ENCODE measurements around the gene ASB16. TPM values are rescaled to one million over a fixed set of nuclear protein-coding genes. Genes with fewer than 3 reads are reported as not detected.
"Not testable (repeated sequence)": the region's sequence is repeated elsewhere in the genome, so short reads cannot be mapped to it uniquely, and the experiment has no call there.

The ASB16 gene, protein sequence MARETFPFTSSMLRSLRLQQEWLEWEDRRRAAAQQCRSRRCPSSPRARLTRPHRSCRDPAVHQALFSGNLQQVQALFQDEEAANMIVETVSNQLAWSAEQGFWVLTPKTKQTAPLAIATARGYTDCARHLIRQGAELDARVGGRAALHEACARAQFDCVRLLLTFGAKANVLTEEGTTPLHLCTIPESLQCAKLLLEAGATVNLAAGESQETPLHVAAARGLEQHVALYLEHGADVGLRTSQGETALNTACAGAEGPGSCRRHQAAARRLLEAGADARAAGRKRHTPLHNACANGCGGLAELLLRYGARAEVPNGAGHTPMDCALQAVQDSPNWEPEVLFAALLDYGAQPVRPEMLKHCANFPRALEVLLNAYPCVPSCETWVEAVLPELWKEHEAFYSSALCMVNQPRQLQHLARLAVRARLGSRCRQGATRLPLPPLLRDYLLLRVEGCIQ
- total RNA-seq: 1 to 10 TPM in 1 of 2 donors, under 1 TPM in 1; 0.19 to 1.5 TPM
- long read RNA-seq, donor 1, partial matches to known transcripts: 0 of 10 reads
- long read RNA-seq, donor 1, other reads (novel, unspliced or antisense): 10 of 10 reads
- long read RNA-seq, donor 2, partial matches to known transcripts: 0 of 2 reads
- long read RNA-seq, donor 2, other reads (novel, unspliced or antisense): 2 of 2 reads

DNA sequence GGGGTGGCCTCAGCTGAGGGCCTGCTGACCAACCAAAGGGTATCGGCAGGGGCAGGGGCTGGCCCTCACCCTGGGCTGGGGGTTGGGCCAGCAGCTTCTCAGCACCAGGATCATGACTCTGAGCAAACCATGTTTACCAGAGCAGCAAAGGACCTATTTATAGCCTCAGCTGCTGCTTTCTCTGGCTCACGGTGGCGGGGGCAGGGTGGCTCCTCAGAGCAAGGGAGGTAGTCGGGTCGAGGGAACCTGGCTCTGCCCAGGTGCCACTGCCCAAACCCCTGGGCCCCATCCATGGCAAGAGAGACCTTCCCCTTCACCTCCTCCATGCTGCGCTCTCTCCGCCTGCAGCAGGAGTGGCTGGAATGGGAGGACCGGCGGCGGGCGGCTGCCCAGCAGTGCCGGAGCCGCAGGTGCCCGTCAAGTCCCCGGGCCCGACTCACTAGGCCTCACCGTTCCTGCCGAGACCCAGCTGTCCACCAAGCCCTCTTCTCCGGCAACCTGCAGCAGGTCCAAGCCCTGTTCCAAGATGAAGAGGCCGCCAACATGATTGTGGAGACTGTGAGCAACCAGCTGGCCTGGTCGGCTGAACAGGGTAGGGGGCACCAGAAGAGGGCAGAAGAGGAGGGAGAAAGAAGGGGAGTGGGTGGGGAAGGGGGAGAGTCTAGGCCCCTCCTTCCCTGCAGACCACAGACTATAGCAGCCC, at the start of gene ASB16:
ASB16 (plus strand) TSS at position 206 of the 703 bp plus-strand sequence; CDS start at position 292, 86 bp downstream.
- intact Hi-C loops (cut with DNase I): no loop called here
- DNase-seq (ENCODE audit: low spot score): no peak

DNA sequence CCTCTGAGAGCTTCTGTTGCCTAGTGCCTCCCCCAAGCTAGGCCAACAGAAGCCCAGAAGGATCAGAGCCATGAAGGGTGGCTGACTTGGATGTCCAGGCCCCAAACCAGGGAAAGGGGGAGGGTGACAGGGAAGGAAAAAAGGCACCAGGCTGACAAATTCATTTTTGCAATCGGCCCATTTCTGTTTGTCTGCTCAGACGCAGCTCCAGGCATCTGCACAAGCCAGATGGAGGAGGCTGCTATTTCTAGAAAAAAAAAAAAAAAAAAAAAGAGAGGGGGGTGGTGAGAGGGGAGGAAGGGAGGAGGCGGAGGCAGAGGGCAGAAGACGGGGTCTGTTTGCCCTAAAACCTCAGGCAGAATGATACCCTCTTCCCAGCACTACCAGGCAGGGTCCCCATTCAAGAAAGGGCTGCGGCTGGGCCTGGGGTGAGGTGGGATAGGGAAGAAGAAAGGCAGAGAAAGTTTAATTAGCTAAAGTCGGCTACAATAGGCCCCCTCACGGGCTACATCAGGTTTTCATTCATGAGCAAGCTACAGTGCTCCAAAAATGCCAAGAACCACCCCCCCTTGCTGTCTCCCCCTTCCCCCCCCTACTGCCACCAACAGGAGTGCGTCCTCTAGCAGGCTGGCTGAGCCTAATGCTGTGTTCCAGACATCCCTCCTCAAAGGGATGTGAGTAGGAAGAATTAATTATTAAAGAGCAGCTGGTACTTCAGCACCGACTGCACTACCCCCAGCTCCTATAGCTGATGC, 49.5 kb upstream of the ASB16 start:
- DNase-seq (ENCODE audit: low spot score): no peak
- intact Hi-C loops (cut with DNase I): no loop called here

DNA sequence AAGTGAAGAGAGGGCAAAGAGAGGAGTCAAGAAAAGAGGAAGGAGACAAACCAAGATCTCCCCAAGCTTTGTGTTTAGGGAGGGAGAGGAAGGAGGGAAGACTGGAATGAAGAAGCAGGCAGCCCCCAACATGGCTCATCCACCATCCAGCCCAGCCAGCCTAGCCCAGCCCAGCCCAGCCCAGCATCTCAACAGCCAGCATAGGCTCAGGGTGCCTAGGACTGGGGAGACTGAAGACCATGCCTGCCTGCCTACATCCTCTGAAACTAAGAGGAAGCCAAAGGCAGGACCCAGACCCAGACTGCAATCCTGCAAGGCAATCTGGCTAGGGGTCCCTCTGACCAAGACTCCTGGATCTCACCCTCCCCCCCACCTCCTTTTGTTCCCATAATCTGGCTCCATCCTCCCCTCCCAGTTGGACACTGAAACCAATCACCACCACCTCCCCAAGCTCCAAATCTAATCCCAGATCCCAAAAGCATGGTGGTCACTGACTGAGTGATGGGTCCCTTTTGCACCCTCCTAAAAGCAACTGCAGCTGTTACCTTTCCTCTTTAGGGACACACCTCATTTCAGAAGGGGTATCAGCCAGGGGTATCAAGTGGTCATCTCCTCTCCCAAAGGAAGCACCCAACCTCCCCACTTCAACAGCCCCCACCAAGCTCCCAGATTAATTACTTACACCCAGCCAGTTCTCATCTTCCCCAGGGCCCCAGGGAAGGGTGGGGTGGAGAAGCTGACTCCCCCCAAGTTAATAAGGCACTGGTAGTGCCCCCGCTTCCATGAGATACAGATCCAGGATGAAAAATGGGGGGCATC, 48.3 kb upstream of the ASB16 start:
- intact Hi-C loops (cut with DNase I): no loop called here

DNA sequence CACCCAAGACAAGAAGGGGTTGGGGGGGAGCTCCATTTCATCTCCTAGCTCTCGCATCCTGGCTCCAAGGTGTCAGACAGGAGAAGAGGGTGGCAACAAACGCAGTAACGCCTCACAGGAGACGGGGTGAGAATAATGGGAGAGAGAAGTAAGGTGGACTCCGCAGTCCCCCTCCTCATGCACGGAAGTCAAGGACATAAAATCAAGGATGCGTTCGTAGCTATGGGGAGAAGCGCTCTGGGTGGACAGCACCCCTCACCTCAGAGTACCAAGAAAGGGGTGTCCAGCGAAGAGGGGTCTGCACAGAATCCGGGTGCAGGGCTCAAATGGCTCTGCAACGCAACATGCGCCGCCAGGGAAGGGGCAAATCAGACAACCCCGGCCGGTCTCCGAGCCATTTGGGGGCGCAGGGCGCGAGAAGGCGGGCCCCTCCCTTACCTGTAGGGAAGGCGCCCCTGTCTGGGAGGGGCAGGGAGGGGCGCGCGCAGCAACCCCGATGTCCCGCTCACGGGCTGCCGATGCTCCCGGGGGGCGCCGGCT, 47.6 kb upstream of the ASB16 start:
- intact Hi-C loops (cut with DNase I): no loop called here
- no peak for DNase-seq (ENCODE audit: low spot score)

More for the DNA sequence above, 48.3 kb upstream of the ASB16 start:
- no peak for DNase-seq (ENCODE audit: low spot score)

DNA sequence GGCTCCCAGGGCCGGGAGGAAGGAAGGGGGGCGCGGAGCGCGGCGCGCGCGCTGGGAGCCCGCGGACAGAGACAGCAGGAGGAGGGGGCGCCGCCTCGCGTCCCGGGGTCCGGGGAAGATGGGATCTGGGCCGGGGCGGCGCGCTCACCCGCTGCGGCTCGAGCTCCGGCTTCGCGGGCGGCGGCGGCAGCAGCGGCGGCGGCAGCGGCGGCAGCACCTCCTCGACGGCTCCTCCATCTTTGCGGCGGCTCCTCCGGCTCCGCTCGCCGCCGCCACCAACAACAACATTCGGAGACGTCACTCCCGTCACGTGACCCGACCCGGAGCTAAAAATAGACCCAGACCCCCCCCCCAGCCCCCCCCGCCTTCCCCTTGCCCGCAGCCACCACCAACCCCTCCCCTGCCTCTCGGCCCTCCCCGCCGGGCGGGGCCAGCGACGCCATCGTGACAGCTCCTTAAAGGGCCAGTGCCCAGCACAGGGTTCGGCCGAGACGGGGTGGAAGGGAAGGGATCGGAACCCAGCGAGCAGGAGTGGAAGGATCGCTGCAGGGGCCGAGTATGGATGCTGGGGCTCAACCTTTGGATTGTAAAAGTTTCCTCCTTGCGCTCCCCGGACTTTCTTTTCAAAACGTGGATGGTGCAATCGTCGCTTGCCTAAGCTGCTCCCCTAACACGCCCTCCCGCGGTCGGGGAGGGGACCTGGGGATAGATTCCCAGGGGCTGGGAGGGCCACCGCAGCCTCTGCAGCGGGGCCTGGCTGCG, 47.0 kb upstream of the ASB16 start, which contains the start of gene HDAC5:
HDAC5 (minus strand) TSS at position 286 of the 762 bp plus-strand sequence. CDS start 6,126 bp downstream, outside the sequence.
- peak; percentile 98 for DNase-seq (ENCODE audit: low spot score)
- intact Hi-C loops (cut with DNase I): no loop called here

DNA sequence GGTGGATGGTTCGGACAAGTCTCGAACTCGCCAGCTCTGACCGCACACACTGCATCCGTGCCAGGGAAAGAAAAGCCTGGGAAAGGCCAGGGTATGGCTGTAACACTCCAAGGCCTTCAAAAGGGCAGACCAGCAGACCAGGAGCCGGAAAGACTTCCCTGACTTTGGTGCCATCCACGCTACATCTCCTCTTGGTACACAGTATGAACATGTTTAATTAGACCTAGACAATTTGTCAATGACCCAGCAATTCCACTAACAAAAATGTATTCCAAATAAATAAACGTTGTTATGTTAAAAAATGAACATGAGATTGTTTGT, 46.4 kb upstream of the ASB16 start:
- DNase-seq (ENCODE audit: low spot score): no peak
- intact Hi-C loops (cut with DNase I): no loop called here

DNA sequence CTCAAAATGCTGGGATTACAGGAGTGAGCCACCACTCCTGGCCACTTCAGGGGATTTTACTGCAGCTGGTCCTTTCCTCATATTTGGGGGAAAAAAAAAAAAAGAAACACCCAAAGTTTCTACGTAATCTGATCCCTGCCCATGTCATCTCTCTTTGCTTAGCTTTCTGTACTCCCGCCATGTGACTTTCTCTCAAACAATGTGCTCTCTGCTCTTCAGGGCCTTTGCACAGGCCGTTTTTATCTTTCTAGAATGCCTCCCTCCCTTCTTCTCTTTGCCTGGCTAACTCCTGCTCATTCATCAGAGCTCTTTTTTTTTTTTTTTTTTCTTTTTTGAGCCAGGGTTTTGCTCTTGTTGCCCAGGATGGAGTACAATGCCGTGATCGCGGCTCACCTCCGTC, 42.1 kb upstream of the ASB16 start:
- intact Hi-C loops (cut with DNase I): no loop called here
- DNase-seq (ENCODE audit: low spot score): no peak

DNA sequence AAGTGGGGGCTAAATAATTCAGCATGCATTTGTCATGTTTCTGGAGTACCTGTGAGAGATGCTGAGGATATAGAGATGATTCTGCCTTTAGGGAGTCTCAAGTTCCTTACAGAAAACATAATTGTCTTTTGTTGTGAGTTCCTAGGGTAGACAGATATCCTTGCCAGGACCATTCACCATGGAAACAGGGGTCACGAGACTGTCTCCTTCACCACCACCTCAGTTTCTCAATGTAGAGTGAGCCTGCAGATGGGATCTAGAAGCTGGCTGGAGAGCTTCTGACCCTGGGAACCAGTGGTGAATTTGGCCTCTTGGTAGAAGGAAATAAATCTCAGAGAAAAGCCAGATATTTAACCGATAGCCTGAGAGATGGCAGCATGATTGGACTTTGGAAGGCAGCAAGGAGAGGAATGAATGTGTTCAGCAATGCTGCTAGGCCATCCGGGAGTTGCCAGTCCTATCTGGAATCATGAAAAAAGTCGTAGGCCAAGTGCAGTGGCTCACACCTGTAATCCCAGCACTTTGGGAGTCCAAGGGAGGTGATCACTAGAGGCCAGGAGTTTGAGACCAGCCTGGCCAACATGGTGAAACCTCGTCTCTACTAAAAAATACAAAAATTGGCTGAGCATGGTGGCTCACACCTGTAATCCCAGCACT, 39.7 kb upstream of the ASB16 start:
- intact Hi-C loops (cut with DNase I): no loop called here
- DNase-seq (ENCODE audit: low spot score): no peak

DNA sequence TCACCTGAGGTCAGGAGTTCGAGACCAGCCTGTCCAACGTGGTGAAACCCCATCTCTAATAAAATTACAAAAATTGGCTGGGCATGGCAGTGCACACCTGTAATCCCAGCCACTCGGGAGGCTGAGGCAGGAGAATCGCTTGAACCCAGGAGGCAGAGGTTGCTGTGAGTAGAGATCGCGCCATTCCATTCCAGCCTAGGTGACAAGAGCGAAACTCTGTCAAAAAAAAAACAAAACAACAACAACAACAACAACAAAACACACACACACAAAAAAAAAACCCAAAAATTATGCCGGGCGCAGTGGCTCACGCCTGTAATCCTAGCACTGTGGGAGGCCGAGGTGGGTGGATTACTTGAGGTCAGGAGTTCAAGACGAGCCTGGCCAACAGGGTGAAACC, 39.1 kb upstream of the ASB16 start:
- intact Hi-C loops (cut with DNase I); DNase-seq (ENCODE audit: low spot score): not testable (repeated sequence)

DNA sequence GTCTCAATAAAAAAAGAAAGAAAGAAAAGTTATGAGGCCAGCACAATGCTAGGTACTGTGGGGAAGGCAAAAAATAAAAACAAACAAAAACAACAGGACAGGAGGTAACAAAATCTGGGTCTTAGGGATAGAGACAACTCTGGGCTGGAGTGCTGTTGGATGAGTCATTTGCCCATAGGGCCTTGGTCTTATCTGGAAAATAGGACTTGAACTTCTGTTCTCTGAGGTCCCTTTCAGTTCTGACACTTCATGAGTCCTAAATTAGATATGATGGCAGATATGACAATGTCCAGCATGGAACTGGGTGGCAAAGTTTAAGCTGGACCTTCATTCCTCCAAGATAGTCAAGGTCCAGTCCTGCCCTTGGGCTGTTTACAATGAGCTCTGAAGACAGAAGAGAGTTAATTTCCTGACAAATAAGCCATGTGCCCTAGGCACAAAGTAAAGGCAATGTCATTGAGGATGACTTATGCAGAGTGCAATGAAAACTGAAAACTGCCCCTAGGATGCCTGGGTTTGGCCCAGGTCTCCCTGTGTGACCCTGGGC, 38.2 kb upstream of the ASB16 start:
- DNase-seq (ENCODE audit: low spot score): no peak
- intact Hi-C loops (cut with DNase I): no loop called here

DNA sequence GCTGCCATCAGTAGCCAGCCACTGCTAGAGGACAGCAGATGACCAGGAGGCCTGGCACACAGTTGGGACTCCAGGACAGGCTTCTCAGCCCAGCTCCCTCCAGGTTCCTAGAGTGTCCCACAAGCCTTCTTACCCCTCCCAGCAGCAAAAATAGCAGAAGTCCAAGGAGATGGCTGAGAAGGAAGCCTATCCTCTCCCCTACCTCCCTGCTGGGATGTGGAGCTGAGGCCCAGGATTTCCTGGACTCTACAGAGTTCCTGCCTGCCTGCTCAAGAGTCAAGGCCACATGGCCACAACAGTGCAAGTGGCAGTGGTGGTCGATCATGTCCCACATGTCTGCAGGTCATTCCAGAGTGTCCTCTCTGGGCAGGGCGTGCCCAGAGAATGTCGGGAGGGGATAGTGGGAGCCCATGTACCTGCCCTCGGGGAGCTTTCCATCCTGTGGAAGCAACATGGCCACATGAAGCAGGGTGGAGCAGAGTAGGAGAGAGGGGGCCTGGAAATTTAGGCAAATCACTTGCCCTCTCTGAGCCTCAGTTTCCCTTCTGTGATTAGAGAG, 36.5 kb upstream of the ASB16 start:
- DNase-seq (ENCODE audit: low spot score): no peak
- intact Hi-C loops (cut with DNase I): no loop called here

DNA sequence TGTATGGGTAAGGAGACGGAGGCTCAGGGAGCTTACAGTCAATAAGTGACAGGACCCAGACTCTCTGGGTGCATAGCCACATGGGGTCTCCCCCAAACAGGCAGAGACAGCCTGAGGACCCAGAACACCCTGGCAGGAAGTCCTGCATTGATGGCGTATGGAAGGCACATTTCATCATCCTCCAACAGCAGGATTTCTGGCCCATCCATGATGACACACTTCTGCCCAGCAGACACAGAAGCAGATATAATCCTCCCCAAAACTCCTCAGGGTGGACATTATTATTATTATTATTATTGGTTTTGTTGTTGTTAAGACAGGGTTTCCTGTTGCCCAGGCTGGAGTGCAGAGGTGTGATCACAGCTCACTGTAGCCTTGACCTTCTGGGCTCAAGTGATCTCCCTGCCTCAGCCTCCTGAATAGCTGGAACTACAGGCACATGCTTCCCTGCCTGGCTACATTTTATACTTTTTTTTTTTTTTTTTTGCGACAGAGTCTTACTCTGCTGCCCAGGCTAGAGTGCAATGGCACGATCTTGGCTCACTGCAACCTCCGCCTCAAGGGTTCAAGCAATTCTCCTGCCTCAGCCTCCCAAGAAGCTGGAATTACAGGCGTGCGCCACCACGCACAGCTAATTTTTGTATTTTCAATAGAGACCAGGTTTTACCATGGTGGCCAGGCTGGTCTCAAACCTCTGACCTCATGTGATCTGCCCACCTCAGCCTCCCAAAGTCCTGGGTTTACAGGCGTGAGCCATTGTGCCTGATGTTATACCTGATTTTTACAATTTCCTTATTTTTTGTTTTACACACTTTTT, 35.5 kb upstream of the ASB16 start:
- intact Hi-C loops (cut with DNase I): no loop called here
- DNase-seq (ENCODE audit: low spot score): no peak

DNA sequence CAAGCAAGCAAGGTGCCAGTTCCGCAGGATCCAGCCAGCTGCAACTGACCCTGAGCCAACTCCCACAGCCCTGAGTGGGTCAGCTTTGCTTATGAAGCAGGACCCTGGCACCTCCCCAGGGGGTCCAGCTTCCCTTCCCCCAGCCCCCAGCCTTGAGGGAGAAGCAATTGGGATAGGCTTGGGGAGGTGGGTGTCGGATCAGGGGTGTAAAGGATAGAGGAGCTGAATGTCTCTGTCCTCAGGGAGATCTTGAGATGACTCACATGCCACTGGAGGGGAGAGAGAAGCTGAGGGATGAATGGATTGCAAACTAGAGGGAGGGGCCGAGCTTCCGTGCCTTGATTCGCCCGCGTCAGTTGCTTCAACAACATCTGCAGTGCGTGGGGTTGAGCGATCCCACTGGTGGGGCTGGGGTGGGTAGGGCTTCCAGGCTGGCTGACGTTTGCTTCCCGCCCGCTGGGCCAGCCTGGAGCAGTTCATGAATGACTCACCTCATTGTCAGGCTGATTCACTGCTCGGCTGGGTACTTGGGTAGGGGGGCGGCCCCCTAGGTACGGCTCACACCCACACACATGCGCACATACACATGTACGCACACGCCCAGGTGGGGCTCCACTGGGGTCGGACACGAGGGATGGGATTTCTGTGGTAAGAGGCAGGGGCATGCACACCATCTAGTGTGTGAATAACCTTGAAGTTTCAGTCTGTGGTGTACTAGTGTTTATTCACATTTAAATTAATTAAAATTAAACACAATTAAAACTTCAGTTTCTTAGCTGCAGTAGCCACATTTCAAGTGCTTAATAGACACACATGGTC, 32.4 kb upstream of the ASB16 start:
- intact Hi-C loops (cut with DNase I): no loop called here
- peak; percentile 97 for DNase-seq (ENCODE audit: low spot score)

DNA sequence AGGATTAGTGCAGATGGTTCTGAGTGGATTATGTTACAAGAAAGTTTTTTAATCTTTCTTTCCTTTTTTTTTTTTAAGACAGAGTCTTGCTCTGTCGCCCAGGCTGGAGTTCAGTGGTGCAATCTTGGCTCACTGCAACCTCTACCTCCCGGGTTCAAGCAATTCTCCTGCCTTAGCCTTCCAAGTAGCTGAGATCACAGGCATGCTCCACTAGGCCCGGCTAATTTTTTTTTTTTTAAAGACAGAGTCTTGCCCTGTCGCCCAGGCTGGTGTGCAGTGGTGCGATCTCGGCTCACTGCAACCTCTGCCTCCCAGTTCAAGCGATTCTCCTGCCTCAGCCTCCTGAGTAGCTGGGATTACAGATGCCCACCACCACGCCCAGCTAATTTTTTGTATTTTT, 26.6 kb upstream of the ASB16 start:
- intact Hi-C loops (cut with DNase I): loop anchor here in 1 of 2 donors (2.0 kb wide), 1 partner anchor 29 kb away; no protein-coding TSS in a partner anchor
- DNase-seq (ENCODE audit: low spot score): not testable (repeated sequence)
